ENCODE measurements around the gene ESD.

- TF ChIP-seq NR3C1 (CRISPR knock-in tag; conservative IDR thresholded peaks at IDR 0.05; ENCODE audit: low read depth) (no peak), IRF2 (CRISPR knock-in tag; IDR thresholded peaks at IDR 0.05; ENCODE audit: borderline replicate concordance, low read depth) (no peak), MAX (CRISPR knock-in tag; IDR thresholded peaks at IDR 0.05) (peak; percentile 93), TCF7 (CRISPR knock-in tag; IDR thresholded peaks at IDR 0.05; ENCODE audit: low read depth) (no peak), CTCF (IDR thresholded peaks at IDR 0.05) (no peak), ZBTB43 (CRISPR knock-in tag; IDR thresholded peaks at IDR 0.05) (0 out of 2 replicates have a peak, but pooled peaks have one; percentile 49)
- TF ChIP-seq, protein P1, sequence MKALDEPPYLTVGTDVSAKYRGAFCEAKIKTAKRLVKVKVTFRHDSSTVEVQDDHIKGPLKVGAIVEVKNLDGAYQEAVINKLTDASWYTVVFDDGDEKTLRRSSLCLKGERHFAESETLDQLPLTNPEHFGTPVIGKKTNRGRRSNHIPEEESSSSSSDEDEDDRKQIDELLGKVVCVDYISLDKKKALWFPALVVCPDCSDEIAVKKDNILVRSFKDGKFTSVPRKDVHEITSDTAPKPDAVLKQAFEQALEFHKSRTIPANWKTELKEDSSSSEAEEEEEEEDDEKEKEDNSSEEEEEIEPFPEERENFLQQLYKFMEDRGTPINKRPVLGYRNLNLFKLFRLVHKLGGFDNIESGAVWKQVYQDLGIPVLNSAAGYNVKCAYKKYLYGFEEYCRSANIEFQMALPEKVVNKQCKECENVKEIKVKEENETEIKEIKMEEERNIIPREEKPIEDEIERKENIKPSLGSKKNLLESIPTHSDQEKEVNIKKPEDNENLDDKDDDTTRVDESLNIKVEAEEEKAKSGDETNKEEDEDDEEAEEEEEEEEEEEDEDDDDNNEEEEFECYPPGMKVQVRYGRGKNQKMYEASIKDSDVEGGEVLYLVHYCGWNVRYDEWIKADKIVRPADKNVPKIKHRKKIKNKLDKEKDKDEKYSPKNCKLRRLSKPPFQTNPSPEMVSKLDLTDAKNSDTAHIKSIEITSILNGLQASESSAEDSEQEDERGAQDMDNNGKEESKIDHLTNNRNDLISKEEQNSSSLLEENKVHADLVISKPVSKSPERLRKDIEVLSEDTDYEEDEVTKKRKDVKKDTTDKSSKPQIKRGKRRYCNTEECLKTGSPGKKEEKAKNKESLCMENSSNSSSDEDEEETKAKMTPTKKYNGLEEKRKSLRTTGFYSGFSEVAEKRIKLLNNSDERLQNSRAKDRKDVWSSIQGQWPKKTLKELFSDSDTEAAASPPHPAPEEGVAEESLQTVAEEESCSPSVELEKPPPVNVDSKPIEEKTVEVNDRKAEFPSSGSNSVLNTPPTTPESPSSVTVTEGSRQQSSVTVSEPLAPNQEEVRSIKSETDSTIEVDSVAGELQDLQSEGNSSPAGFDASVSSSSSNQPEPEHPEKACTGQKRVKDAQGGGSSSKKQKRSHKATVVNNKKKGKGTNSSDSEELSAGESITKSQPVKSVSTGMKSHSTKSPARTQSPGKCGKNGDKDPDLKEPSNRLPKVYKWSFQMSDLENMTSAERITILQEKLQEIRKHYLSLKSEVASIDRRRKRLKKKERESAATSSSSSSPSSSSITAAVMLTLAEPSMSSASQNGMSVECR (CRISPR knock-in tag; IDR thresholded peaks at IDR 0.05; ENCODE audit: borderline replicate concordance), result peak; percentile 94
Measured at GRCh38 chr13:46796515-46797474, at the start of gene ESD.

Measured in WTC11 (cell line).